SK-N-SH treated with all-trans-retinoic acid at 6 μM for 48 hours (cell line): Measurements from ENCODE around the gene PDE8A.

ENCODE experiments used
- ATAC-seq: fragments of 200-7000 bp; cut with Tn5 transposase; 3 replicates; pipeline ENCODE4 v1.9.1; 2020; ENCODE audit warnings: mild to moderate bottlenecking, moderate library complexity
- CSDC2 ChIP-seq: fragments of 250-450 bp; sonication (Bioruptor Pico); IDR thresholded peaks from 2 replicates; pipeline ENCODE4 v1.5.0; 2020; ENCODE audit warnings: mild to moderate bottlenecking, moderate library complexity
- ESRRG ChIP-seq: fragments of 250-450 bp; sonication (Bioruptor Pico); IDR thresholded peaks from 2 replicates; pipeline ENCODE4 v1.6.1; 2021; ENCODE audit warnings: mild to moderate bottlenecking
- GLIS3 ChIP-seq: fragments of 250-450 bp; sonication (Bioruptor Pico); IDR thresholded peaks from 2 replicates; pipeline ENCODE4 v1.5.0; 2020; ENCODE audit warnings: mild to moderate bottlenecking, moderate library complexity
- ISL1 ChIP-seq: fragments of 250-450 bp; sonication (Bioruptor Pico); IDR thresholded peaks from 2 replicates; pipeline ENCODE4 v2.1.2; 2022; ENCODE audit warnings: mild to moderate bottlenecking, moderate library complexity
- RARB ChIP-seq: fragments of 250-450 bp; sonication (Bioruptor Pico); IDR thresholded peaks from 2 replicates; pipeline ENCODE4 v1.8.0; 2021; ENCODE audit warnings: mild to moderate bottlenecking, moderate library complexity
- SNAI2 ChIP-seq: fragments of 250-450 bp; sonication (Bioruptor Pico); IDR thresholded peaks from 2 replicates; pipeline ENCODE4 v1.5.0; 2020; ENCODE audit warnings: mild to moderate bottlenecking, moderate library complexity
- TCF4 ChIP-seq: fragments of 250-450 bp; sonication (Bioruptor Pico); IDR thresholded peaks from 2 replicates; pipeline ENCODE4 v1.8.0; 2021; ENCODE audit warnings: mild to moderate bottlenecking, moderate library complexity, borderline replicate concordance
- ZC3H10 ChIP-seq: fragments of 250-450 bp; sonication (Bioruptor Pico); IDR thresholded peaks from 2 replicates; pipeline ENCODE4 v1.5.1; 2021; ENCODE audit warnings: mild to moderate bottlenecking, moderate library complexity
- ZFP3 ChIP-seq: fragments of 250-450 bp; sonication (Bioruptor Pico); IDR thresholded peaks from 2 replicates; pipeline ENCODE4 v1.5.0; 2020; ENCODE audit warnings: mild to moderate bottlenecking, moderate library complexity
- ZFP30 ChIP-seq: fragments of 450-650 bp; formaldehyde crosslinking; IDR thresholded peaks from 2 replicates; pipeline ENCODE4 v1.5.0; 2022; ENCODE audit warnings: mild to moderate bottlenecking, moderate library complexity
- ZNF565 ChIP-seq: fragments of 450-650 bp; formaldehyde crosslinking; conservative IDR thresholded peaks from 2 replicates; pipeline ENCODE4 v1.5.0; 2020; ENCODE audit warnings: low read depth, mild to moderate bottlenecking, moderate library complexity
- ZNF8 ChIP-seq: fragments of 450-650 bp; formaldehyde crosslinking; IDR thresholded peaks from 2 replicates; pipeline ENCODE4 v1.5.0; 2020; ENCODE audit warnings: mild to moderate bottlenecking, moderate library complexity
- TF ChIP-seq, protein P1 (sequence below): fragments of 250-450 bp; sonication (Bioruptor Pico); IDR thresholded peaks from 2 replicates; pipeline ENCODE4 v1.8.0; 2021; ENCODE audit warnings: low read depth, mild to moderate bottlenecking, moderate library complexity, borderline replicate concordance
- TF ChIP-seq, protein P2 (sequence below): fragments of 250-450 bp; sonication (Bioruptor Pico); IDR thresholded peaks from 2 replicates; pipeline ENCODE4 v1.5.1; 2021; ENCODE audit warnings: mild to moderate bottlenecking, moderate library complexity
- TF ChIP-seq, protein P3 (sequence below): fragments of 250-450 bp; sonication (Bioruptor Pico); IDR thresholded peaks from 2 replicates; pipeline ENCODE4 v1.5.0; 2020; ENCODE audit warnings: mild to moderate bottlenecking, moderate library complexity
- TF ChIP-seq, protein P4 (sequence below): fragments of 250-450 bp; sonication (Bioruptor Pico); IDR thresholded peaks from 2 replicates; pipeline ENCODE4 v1.5.1; 2020; ENCODE audit warnings: low read depth, mild to moderate bottlenecking, moderate library complexity
- TF ChIP-seq, protein P5 (sequence below): fragments of 250-450 bp; sonication (Bioruptor Pico); IDR thresholded peaks from 2 replicates; pipeline ENCODE4 v1.8.0; 2020; ENCODE audit warnings: mild to moderate bottlenecking, moderate library complexity, borderline replicate concordance

The PDE8A gene

DNA sequence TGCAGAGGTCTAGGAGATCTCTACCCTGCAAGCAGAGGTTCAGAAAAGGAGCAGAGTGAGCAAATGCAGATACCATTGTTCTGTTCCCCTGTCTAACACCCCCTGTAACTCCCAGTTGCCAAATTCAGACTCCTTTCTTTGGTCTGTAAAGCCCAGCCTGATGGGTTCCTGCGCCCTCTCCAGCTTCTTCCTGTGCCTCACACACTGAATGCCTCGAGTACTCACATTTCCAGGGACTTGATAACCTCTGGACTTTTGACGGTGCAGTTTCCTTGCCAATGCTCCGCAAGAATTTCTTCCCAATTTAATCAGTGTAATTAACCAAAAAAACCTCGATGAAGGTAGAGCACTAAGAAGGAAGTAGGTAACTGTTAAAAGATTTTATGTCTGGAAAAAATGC is 19.3 kb downstream of the PDE8A start:
- no peak for TF ChIP-seq ZFP3
- no peak for TF ChIP-seq ESRRG (CRISPR knock-in tag)
- TF ChIP-seq ZFP30 (CRISPR knock-in tag) = no peak
- TF ChIP-seq, all 23 proteins: peak for 0

DNA sequence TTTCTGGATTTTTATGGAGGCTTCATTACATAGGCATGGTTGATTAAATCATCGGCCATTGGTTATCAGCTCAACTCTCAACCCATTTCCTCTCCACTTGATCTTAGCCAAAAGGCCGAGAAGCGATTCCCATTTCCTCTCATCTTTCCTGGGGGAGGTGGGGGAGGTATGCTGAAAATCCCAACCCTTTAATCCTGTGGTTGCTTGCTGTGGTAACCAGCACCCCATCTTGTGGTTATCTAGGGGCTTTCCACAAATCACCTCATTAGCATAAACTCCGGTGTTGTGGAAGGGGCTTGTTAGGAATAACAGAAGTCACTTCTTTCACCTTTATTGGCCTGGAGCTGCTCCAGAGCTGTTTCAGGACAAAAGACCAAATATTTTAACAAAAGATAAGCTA is 20.9 kb downstream of the PDE8A start:
- no peak for ATAC-seq
- TF ChIP-seq ZC3H10 (CRISPR knock-in tag) (no peak), ZNF8 (no peak), ESRRG (CRISPR knock-in tag) (no peak), ISL1 (CRISPR knock-in tag) (no peak), GLIS3 (CRISPR knock-in tag) (no peak), ZFP30 (CRISPR knock-in tag) (no peak), TCF4 (CRISPR knock-in tag) (no peak)
- TF ChIP-seq, protein P1, sequence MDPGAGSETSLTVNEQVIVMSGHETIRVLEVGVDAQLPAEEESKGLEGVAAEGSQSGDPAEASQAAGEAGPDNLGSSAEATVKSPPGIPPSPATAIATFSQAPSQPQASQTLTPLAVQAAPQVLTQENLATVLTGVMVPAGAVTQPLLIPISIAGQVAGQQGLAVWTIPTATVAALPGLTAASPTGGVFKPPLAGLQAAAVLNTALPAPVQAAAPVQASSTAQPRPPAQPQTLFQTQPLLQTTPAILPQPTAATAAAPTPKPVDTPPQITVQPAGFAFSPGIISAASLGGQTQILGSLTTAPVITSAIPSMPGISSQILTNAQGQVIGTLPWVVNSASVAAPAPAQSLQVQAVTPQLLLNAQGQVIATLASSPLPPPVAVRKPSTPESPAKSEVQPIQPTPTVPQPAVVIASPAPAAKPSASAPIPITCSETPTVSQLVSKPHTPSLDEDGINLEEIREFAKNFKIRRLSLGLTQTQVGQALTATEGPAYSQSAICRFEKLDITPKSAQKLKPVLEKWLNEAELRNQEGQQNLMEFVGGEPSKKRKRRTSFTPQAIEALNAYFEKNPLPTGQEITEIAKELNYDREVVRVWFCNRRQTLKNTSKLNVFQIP (CRISPR knock-in tag) = no peak
- TF ChIP-seq, protein P2, sequence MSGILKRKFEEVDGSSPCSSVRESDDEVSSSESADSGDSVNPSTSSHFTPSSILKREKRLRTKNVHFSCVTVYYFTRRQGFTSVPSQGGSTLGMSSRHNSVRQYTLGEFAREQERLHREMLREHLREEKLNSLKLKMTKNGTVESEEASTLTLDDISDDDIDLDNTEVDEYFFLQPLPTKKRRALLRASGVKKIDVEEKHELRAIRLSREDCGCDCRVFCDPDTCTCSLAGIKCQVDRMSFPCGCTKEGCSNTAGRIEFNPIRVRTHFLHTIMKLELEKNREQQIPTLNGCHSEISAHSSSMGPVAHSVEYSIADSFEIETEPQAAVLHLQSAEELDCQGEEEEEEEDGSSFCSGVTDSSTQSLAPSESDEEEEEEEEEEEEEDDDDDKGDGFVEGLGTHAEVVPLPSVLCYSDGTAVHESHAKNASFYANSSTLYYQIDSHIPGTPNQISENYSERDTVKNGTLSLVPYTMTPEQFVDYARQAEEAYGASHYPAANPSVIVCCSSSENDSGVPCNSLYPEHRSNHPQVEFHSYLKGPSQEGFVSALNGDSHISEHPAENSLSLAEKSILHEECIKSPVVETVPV (CRISPR knock-in tag) = no peak

More for the DNA sequence above, 19.3 kb downstream of the PDE8A start:
- no peak for ATAC-seq

DNA sequence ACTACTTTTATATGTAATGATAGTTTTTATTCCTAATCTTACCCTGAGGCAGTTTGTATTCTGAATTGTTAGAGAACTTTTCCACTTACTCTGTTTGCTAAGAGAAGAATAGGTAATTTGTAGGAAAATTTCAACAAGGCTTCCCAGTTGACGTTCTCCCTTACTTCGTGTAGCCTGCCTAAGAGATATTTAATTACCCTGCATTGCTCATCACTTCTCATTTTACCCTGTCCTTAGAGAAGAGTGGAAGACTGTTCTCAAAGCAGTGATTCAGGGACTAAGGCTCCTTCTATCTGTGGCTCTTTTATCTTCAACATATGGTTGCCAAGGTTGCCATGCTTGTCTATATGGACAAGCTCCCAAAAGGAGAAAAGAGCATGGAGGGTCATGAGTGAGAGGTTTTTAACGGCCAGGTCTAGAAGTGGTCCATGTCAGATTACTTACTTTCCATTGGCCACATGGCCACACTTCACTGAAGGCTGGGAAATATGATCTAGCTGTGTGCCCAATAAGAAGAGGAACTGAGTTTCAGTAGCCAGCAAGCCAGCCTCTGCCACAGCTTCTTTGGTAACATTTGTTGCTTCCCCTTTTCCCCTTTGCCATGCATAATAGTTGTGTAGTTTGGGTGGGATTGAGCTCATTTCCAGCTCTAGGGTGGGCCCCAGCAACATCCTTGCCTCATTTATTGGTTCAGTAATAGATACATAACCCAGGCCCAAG is 22.1 kb downstream of the PDE8A start:
- TF ChIP-seq, protein P3, sequence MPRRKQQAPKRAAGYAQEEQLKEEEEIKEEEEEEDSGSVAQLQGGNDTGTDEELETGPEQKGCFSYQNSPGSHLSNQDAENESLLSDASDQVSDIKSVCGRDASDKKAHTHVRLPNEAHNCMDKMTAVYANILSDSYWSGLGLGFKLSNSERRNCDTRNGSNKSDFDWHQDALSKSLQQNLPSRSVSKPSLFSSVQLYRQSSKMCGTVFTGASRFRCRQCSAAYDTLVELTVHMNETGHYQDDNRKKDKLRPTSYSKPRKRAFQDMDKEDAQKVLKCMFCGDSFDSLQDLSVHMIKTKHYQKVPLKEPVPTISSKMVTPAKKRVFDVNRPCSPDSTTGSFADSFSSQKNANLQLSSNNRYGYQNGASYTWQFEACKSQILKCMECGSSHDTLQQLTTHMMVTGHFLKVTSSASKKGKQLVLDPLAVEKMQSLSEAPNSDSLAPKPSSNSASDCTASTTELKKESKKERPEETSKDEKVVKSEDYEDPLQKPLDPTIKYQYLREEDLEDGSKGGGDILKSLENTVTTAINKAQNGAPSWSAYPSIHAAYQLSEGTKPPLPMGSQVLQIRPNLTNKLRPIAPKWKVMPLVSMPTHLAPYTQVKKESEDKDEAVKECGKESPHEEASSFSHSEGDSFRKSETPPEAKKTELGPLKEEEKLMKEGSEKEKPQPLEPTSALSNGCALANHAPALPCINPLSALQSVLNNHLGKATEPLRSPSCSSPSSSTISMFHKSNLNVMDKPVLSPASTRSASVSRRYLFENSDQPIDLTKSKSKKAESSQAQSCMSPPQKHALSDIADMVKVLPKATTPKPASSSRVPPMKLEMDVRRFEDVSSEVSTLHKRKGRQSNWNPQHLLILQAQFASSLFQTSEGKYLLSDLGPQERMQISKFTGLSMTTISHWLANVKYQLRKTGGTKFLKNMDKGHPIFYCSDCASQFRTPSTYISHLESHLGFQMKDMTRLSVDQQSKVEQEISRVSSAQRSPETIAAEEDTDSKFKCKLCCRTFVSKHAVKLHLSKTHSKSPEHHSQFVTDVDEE (CRISPR knock-in tag) = no peak
- TF ChIP-seq GLIS3 (CRISPR knock-in tag) = no peak
- TF ChIP-seq ISL1 (CRISPR knock-in tag) = no peak
- TF ChIP-seq, protein P1 (CRISPR knock-in tag) = no peak
- ATAC-seq = no peak

DNA sequence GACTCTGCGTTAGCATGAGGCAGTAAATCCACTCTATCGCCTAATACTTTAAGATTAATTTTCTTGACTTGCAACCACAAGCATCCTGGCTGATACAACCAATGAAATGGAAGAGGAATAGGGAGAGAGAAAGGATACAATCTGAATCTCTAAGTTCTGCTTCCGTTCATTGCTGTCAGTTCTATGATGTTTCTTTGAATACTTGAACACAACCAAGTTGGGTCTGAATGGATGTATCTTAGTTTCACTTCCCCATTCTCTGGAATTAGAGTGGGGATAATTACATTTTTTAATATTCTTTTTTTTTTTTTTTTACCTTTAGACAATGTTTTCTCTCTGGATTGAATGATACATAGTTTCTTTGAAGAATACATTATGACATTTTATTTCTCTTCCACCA is 22.9 kb downstream of the PDE8A start:
- TF ChIP-seq, protein P4, sequence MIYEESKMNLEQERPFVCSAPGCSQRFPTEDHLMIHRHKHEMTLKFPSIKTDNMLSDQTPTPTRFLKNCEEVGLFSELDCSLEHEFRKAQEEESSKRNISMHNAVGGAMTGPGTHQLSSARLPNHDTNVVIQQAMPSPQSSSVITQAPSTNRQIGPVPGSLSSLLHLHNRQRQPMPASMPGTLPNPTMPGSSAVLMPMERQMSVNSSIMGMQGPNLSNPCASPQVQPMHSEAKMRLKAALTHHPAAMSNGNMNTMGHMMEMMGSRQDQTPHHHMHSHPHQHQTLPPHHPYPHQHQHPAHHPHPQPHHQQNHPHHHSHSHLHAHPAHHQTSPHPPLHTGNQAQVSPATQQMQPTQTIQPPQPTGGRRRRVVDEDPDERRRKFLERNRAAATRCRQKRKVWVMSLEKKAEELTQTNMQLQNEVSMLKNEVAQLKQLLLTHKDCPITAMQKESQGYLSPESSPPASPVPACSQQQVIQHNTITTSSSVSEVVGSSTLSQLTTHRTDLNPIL (CRISPR knock-in tag) = no peak
- TF ChIP-seq, protein P3 (CRISPR knock-in tag) = no peak
- TF ChIP-seq RARB (CRISPR knock-in tag) (no peak), ZNF565 (no peak), ZC3H10 (CRISPR knock-in tag) (no peak), ESRRG (CRISPR knock-in tag) (no peak), ZNF8 (no peak), CSDC2 (no peak), SNAI2 (CRISPR knock-in tag) (no peak), TCF4 (CRISPR knock-in tag) (no peak), ZFP3 (no peak), ZFP30 (CRISPR knock-in tag) (no peak)
- TF ChIP-seq, protein P5, sequence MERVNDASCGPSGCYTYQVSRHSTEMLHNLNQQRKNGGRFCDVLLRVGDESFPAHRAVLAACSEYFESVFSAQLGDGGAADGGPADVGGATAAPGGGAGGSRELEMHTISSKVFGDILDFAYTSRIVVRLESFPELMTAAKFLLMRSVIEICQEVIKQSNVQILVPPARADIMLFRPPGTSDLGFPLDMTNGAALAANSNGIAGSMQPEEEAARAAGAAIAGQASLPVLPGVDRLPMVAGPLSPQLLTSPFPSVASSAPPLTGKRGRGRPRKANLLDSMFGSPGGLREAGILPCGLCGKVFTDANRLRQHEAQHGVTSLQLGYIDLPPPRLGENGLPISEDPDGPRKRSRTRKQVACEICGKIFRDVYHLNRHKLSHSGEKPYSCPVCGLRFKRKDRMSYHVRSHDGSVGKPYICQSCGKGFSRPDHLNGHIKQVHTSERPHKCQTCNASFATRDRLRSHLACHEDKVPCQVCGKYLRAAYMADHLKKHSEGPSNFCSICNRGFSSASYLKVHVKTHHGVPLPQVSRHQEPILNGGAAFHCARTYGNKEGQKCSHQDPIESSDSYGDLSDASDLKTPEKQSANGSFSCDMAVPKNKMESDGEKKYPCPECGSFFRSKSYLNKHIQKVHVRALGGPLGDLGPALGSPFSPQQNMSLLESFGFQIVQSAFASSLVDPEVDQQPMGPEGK (CRISPR knock-in tag) = no peak

More for the DNA sequence above, 22.9 kb downstream of the PDE8A start:
- ATAC-seq = no peak
